Right atrium auricular region (tissue), 2 donors: ENCODE measurements around the gene CAMTA1. TPM values are rescaled to one million over a fixed set of nuclear protein-coding genes. Genes with fewer than 3 reads are reported as not detected.

ENCODE experiments used
- DNase-seq: peaks from one replicate; pipeline ENCODE4 v3.0.0-alpha.2; 2019; ENCODE audit warnings: low spot score
- H3K27ac ChIP-seq, 2 donors: fragments of 200-600 bp; sonication (generic); 1 replicate in 1 of 2; 2 replicates in 1 of 2; pipeline ENCODE4 v1.5.1; 2016 to 2019
- H3K27me3 ChIP-seq, 2 donors: fragments of 200-600 bp; sonication (generic); one replicate each; pipeline versions ENCODE4 v1.5.1 to v1.6.0; 2017 to 2019
- H3K36me3 ChIP-seq: fragments of 200-600 bp; sonication (generic); one replicate; pipeline ENCODE4 v1.5.1; 2016
- H3K4me1 ChIP-seq, 2 donors: fragments of 200-600 bp; sonication (generic); one replicate each; pipeline versions ENCODE4 v1.5.1 to v1.6.0; 2017 to 2019
- H3K4me3 ChIP-seq, 2 donors: fragments of 200-600 bp; sonication (generic); 1 replicate in 1 of 2; 2 replicates in 1 of 2; pipeline ENCODE4 v1.5.1; 2017 to 2019; ENCODE audit warnings: mild to moderate bottlenecking in 1 of 2, moderate library complexity in 1 of 2
- H3K9me3 ChIP-seq, 2 donors: fragments of 200-600 bp; sonication (generic); one replicate each; pipeline ENCODE4 v1.5.1; 2019
- CTCF ChIP-seq, 2 donors: fragments of 200-600 bp; sonication (generic); IDR thresholded peaks; one replicate each; pipeline ENCODE4 v1.5.1; 2019; ENCODE audit warnings: antibody characterized with exemption in 2 of 2
- total RNA-seq, 2 donors: library from RNA; depleted of rRNA; stranded (reverse); fragments of >200 nt; gene quantifications; one replicate each; pipeline ENCODE4 v1.1.0, GENCODE V29; 2016

The CAMTA1 gene
- total RNA-seq, 2 donors from 2014 or later, result 132 to 190 TPM

DNA sequence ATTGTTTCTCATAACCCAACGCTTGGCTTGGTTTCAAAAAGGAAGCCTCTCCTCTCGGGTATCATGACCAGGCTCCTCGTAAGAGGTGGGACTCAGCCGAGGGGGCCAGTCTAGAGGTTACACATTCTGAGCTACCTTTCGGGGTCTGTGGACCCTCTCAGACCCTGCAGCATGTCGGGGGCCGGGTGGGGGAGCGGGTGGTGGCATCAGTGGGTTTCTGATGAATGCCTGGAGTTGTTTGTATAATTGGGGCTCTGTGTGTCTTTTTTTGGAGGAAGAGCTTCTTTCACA, 229.3 kb downstream of the CAMTA1 start:
- Histone ChIP-seq H3K36me3 (no peaks in the 10 kb centered on the region), H3K4me3 (no peak overlapping the region), H3K27ac (peak overlapping the region in 1 of 2 donors; percentile 87), H3K27me3 (no peaks in the 10 kb centered on the region), H3K9me3 (no peaks in the 10 kb centered on the region), H3K4me1 (peaks cover 0 to 10% of the 10 kb centered on the region in 2 donors)
- no peak for TF ChIP-seq CTCF (IDR thresholded peaks at IDR 0.05)
- peak; percentile 28 for DNase-seq

DNA sequence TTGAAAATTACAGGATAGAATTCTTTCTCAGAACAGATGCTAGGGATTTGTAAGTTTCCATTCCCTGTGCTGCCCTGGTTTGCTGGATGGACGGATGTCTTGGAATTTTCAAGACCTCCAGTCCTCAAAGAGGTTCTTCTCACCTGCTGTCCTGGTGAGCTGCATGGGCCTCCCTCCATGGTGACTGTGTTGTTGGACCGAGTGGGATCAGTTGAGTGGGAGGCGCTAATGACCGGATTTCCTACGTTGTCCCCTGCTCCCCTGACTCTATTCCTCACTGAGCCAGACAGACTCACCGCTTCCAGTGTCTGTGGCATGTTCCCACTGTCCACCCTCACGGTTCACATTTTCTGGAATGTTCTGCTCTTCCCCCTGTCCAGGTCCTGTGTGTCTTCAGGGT, 229.8 kb downstream of the CAMTA1 start:
- peaks cover 0 to 10% of the 10 kb centered on the region in 2 donors for H3K4me1 ChIP-seq
- no peak for DNase-seq
- H3K9me3 ChIP-seq, result no peaks in the 10 kb centered on the region
- H3K27me3 ChIP-seq, result no peaks in the 10 kb centered on the region
- H3K4me3 ChIP-seq, result no peak overlapping the region
- TF ChIP-seq CTCF (IDR thresholded peaks at IDR 0.05), result no peak
- H3K27ac ChIP-seq, result no peak overlapping the region
- H3K36me3 ChIP-seq, result no peaks in the 10 kb centered on the region

GRCh38 chr1:7018351-7018750, 233.1 kb downstream of the CAMTA1 start:
- no peak for TF ChIP-seq CTCF (IDR thresholded peaks at IDR 0.05)

GRCh38 chr1:7018826-7019225, 233.6 kb downstream of the CAMTA1 start:
- no peak for DNase-seq
- Histone ChIP-seq H3K27ac (no peak overlapping the region), H3K36me3 (no peaks in the 10 kb centered on the region), H3K9me3 (no peaks in the 10 kb centered on the region), H3K27me3 (no peaks in the 10 kb centered on the region), H3K4me1 (peaks cover 0 to 7% of the 10 kb centered on the region in 2 donors), H3K4me3 (no peak overlapping the region)
- TF ChIP-seq CTCF (IDR thresholded peaks at IDR 0.05), result no peak

More at GRCh38 chr1:7018351-7018750, 233.1 kb downstream of the CAMTA1 start:
- Histone ChIP-seq H3K27me3 (no peaks in the 10 kb centered on the region), H3K36me3 (no peaks in the 10 kb centered on the region), H3K27ac (no peak overlapping the region), H3K4me3 (no peak overlapping the region), H3K4me1 (peaks cover 0 to 9% of the 10 kb centered on the region in 2 donors), H3K9me3 (no peaks in the 10 kb centered on the region)
- DNase-seq, result no peak

DNA sequence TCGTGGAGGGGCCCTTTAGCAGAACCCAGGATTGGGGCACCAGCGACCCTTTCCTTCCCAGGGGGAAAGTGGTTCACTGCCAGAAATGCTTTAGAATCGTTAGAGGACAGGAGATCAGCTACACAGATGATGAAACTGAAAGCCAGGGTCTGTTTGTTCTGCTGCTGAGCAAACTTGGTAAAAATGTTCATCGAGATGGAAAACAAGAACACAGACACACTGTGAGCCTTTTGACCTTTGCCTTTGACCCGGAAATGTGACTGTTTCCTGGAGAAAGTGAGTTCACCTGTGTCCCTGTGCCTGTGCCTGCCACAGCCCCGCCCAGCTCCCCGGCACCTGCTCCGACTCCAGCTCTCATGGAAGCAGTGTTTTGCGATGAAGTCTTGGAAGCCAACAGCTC, 234.3 kb downstream of the CAMTA1 start:
- TF ChIP-seq CTCF (IDR thresholded peaks at IDR 0.05), result no peak
- no peaks in the 10 kb centered on the region for H3K27me3 ChIP-seq
- no peaks in the 10 kb centered on the region for H3K9me3 ChIP-seq
- H3K27ac ChIP-seq, result no peak overlapping the region
- H3K4me1 ChIP-seq, result peaks cover 0 to 1% of the 10 kb centered on the region in 2 donors
- no peak overlapping the region for H3K4me3 ChIP-seq
- no peak for DNase-seq
- H3K36me3 ChIP-seq, result no peaks in the 10 kb centered on the region

DNA sequence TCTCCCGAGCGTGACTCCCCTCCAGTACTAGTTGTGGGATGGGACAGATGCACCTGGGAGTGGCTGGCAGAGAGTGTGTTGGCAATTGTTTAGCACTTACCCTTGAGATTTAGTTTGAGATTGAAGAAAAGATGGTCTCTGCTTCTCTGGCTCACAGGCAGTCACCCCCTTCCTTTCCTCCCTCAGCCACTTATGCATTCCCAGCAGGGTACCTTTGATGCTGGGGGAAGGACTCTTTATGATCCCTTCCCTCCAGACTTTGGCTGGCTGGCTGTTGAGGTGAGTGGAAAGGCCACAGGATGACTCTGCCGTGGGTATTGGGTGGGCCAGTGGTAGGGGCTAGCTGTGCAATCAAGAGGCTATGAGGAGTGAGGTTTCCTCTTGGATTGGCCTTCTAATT, 236.8 kb downstream of the CAMTA1 start:
- H3K27me3 ChIP-seq, result no peaks in the 10 kb centered on the region
- H3K36me3 ChIP-seq, result no peaks in the 10 kb centered on the region
- TF ChIP-seq CTCF (IDR thresholded peaks at IDR 0.05), result no peak
- no peak overlapping the region for H3K4me3 ChIP-seq
- no peak for DNase-seq
- no peaks in the 10 kb centered on the region for H3K4me1 ChIP-seq
- H3K9me3 ChIP-seq, result no peaks in the 10 kb centered on the region
- H3K27ac ChIP-seq, result no peak overlapping the region
